OCI-M1 (cell line): ENCODE data around the gene CDH18.
A peak's percentile ranks its signal among the peaks of the same experiment; 100 is the strongest.
"Not testable (repeated sequence)": the region's sequence is repeated elsewhere in the genome, so short reads cannot be mapped to it uniquely, and the experiment has no call there.

Source experiments
- DNase-seq: peaks from one replicate; lab custom pipeline; 2025; lab: John Stamatoyannopoulos, UW

The CDH18 gene

GRCh38 chr5:19859020-19859419 is 129.0 kb downstream of the CDH18 start:
- no peak for DNase-seq

DNA sequence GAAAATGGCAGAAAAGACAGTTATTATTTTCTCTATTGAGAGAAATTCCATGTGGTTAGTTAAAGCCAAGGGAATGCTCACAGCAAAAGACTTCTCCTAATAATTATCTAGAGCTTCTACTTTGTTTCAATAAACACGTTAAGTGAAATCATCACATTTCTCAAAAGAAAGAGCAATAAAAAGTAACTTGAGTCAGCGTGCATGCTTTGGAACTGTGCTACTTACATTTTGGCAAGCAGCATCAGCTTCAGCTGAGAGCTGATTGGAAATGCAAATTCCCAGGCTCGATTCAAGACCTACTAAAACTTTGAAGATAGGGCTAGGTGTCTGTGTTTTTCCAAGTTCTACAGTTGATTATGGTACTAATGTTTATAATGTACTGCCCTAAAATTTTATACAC is 132.1 kb downstream of the CDH18 start:
- no peak for DNase-seq

GRCh38 chr5:19855453-19855852 is 132.5 kb downstream of the CDH18 start:
- no peak for DNase-seq

- no peak for DNase-seq
Observed at GRCh38 chr5:19855031-19855430, 133.0 kb downstream of the CDH18 start.

GRCh38 chr5:19853616-19854240 is 134.3 kb downstream of the CDH18 start:
- no peak for DNase-seq

DNA sequence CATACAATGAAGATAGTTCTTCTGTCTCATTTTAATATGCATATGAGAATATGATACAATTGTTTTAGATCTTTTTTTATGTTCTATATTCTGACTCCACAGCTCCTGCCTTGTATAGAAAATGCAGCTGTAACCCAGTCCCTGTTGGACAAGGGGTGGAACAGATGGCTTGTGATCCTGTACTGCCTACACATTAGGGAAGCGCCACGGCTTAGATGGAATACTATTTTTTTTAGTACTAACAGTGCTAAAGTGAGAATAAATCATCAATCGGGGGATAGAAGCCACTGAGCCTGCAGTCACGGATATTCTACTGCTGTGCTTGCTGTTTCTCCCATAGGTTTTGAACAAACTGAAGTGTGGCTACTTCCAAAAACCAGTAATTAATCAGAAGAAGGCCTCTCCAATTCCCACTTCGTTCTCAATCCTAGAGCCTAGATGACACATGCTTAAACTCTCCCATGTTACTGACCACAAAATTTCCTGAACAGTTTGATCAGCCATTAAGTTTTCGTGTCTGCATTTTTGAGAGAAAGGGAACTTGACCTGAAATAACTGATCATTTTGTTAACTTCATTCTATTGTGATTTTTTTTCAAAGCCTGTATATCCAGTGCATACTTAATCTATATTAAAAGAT is 150.3 kb downstream of the CDH18 start:
- no peak for DNase-seq

DNA sequence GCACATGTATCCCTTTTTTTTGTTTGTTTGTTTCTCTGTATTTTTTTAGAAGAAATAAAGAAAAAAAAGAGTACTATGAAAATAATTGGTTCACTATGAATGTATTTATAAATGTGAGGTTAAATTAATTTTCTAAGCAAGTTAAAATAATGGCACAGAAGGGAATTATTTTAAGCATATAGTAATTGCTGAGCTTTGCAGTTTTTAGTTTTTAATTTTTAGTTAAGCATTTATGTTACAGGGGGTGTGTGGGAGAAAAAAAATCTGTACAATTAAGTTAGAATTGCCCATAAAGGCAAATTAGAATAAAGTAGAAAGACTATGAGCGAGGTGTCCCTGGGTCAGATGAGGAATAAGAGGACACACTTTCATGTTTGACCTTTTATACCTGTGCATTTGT is 152.6 kb downstream of the CDH18 start:
- DNase-seq = no peak

DNA sequence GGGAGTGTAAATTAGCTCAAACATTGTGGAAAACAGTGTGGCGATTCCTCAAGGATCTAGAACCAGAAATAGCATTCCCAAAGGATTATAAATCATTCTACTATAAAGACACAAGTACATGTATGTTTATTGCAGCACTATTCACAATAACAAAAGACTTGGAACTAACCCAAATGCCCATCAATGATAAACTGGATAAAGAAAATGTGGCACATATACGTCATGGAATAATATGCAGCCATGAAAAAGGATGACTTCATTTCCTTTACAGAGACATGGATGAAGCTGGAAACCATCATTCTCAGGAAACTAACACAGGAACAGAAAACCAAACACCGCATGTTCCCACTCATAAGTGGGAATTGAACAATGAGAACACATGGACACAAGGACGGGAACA is 175.3 kb downstream of the CDH18 start:
- not testable (repeated sequence) for DNase-seq

GRCh38 chr5:19806756-19807155 is 181.2 kb downstream of the CDH18 start:
- no peak for DNase-seq

DNA sequence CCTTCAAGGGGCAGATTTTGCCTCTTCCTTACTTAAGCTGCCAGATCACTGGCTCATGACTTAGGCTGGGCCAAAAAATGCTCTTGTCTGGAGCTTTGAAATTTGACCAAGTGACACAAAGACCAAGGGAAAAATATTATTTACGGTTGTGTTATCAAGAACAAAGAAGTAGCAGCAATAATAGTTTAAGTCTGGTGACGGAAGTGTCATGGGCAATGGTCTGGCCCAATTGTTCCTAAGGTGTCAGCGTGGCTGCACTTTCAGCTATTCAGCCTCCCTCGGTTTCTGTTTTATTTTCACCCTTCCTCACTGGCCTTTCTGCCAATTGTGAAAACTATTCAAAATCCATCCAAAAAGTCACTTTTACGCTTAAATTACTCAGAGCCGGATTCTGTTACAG is 185.3 kb downstream of the CDH18 start:
- no peak for DNase-seq

DNA sequence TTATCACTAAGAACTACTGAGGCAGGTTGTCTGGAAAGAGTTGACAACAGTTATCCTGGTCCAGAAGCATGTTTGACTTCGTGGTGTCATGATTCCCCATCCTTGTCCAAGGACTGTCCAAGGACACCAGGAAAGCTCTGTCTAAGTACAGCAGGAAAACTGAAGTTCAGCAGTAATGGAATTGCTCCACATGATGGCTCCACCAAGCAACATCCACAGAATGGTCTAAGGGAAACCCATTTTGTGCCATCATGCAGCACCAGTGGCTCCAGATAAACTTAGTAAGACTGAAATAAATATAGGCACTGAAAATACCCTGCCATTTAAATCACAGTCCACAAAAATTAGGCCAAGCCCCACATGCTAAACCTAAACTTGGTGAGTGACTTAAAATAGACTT is 192.8 kb downstream of the CDH18 start:
- peak; percentile 26 for DNase-seq

GRCh38 chr5:19790829-19791466 is 197.1 kb downstream of the CDH18 start:
- DNase-seq = no peak

DNA sequence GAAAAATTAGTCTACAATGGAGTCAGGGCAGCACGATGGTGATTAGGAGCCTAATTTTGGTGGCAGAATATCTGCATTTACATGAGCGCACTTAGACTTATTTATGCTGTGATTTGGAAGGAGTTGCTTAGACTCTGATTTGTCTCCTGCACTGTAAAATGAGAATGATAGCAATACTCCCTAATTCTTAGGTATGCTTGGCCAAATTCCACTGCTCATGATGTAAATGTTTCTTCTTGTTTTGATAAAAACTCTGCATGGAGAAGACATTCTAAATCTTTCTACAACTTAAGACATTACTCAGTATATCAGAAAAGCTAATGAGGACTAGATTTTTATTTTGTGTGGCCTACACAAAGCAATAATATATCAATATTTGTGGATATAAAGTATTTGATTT is 205.4 kb downstream of the CDH18 start:
- DNase-seq = no peak

DNA sequence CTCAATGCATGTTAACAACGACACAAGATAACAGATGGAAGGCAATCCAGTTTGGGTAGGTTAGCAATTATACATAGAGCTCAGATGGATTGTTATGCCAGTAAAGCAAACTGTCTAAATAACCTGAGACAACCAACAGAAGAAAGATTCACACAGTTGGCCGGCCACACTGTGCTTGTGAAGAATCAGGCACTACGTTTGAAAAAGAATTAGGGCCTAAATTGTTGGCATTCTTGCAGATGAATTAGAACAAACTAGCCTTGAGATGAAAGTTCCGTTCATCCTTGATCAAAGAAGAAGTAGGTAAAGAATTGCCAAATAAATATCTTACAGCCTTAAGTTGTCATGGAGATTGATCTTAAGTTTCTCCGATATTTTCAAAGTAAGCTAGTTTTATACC is 210.6 kb downstream of the CDH18 start:
- no peak for DNase-seq

DNA sequence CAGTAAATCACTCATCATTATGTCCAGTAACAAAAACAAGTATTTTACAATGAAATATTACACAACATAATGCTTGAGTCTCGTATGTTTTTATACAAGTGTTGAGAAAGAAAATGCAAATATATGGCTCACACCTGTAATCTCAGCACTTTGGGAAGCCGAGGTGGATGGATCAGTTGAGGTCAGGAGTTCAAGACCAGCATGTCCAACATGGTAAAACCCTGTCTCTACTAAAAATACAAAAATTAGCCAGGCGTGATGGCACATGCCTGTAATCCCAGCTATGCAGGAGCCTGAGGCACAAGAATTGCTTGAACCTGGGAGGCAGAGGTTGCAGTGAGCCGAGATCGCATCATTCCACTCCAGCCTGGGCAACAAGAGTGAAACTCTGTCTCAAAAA is 211.1 kb downstream of the CDH18 start:
- DNase-seq = not testable (repeated sequence)

DNA sequence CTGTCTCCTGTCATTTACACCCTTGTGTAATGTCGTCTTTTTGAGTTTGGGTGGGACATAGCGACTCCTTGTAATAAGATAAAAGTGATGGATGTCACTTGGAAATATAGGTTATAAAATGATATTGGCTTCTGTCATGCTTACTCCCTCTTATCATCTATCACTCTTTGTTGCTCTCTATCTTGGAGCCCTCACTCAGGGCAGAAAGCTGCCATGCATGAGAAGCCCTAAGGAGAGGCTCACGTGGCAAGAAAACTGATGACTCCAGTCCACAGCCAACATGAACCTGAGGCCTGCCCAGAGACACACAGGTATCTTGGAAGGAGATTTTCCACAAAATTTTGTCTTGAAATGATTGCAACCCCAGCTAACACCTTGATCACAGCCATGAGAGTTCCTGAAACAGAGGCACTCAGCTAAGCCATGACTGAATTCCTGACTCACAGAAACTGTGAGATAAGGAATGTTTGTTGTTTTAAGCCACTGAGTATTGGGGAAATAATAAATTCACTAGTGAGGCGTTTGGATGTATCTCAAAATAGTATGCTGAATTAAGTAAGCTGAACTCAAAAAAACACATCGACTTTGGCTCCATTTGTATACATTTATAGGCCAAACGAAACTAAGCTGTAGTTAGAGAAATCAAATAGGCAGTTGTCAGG is 216.7 kb downstream of the CDH18 start:
- DNase-seq = no peak

DNA sequence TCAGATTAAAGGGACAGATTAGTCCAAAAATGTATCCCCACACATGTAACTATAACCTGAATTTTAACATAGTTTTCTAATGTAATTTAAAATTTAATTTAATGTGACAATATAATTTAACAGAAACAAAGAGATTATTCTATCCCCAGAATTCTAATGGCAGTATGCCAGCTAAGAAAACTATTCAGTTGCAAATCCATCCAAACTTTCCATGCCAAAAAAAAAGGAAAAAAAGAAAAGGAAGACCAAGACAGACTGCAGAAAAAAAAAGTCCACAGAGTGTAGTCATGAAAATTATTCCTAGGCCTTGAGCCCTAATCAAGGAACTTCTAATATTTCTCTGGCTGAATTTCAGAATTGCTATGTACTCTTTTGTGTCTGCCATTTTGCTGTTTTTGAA is 217.6 kb downstream of the CDH18 start:
- no peak for DNase-seq

GRCh38 chr5:19767987-19768386 is 220.0 kb downstream of the CDH18 start:
- no peak for DNase-seq

DNA sequence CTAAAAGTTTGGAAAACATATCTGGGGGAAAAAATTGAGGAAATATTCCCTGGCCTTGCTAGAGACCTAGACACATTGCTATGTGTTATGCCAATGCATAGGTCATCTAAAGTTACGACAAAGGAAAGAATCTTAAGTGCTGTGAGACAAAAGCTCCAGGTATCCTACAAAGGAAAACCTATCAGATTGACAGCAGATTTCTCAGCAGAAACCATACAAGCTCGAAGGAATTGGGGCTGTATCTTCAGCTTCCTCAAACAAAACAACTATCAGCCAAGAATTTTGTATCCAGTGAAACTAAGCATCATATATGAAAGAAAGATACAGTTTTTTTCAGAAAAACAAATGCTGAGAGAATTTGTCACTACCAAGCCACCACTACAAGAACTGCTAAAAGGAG is 234.4 kb downstream of the CDH18 start:
- no peak for DNase-seq

DNA sequence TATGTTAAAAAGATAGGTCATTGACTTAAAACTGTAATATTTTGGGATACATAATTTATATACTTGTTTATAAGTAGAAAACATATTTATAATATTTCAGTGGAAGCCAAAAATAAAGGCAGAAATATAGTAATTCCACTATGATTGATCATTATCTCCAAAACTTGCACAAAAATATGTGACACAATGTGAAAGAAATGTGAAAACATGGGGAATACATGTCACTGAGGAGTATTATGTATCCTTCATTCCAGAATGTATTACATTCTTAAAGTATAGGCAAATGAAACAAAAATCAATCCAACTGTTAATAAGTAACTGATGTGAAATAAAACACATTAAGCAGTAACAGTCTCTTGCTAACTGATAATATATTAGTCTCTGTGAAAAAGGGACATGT is 236.7 kb downstream of the CDH18 start:
- DNase-seq = no peak

DNA sequence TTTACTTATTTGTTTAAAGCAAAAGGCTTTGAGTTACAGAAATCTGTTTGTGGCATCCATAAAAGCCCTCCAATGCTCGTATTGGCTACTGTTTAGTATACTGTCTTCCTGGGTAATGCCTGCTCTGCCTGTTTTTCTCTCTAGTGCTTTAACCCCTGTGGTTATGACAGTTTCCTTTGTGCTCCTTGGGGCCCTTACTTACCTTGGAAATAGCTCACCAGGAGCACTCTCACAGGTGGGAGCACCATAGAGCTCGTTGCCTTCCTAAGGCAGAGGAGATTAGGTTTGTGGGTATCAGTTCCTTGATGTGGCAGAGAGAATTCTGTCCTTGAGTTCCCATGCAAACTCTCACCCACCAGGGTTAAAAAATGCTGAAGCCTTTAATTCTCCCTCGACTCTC is 242.8 kb downstream of the CDH18 start:
- no peak for DNase-seq

GRCh38 chr5:19739671-19740070 is 248.3 kb downstream of the CDH18 start:
- DNase-seq = no peak

DNA sequence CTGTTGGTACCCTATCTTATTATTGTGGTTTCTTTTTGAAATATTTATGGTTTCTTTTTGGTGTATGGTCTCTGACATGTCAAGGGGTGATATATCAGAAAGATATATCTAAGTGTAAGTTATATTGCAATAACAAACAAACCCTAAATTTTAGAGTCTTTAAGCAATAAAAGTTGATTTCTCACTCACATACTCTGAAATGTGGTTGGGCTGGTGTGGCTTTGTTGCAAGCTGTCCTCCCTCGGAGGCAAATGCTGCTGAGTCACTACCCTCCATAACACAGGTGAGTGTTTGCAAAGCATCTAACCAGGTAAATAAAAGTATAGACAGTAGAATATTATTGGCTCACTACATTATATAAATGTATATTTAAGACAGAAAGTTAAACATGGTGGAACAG is 253.2 kb downstream of the CDH18 start:
- DNase-seq = no peak
